Measurements from ENCODE around the gene RNF208. TPM values are rescaled to one million over a fixed set of nuclear protein-coding genes. Genes with fewer than 3 reads are reported as not detected.
"Not testable (repeated sequence)": the region's sequence is repeated elsewhere in the genome, so short reads cannot be mapped to it uniquely, and the experiment has no call there.

The RNF208 gene
- total RNA-seq, 1 donor from 2014 or later: 0.77 TPM

DNA sequence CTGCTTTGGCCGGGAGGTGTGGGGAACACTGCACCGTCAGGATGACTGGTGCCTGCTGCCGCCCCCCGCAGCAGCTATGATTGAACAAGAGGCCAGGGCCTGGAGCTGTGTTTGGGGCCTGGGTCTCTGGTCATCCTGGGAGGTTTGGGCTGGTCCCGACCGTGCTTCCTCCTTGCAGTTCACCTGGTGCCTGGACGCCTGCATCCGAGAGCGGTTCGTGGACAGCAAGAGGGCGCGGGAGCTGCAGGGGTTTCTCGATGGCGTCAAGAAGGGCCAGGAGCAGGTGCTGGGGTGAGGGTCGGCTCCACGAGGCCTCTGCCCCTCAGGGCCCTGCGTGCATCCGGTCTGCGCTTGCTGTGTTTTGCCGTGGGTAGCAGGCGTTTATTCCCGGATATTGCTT is 42.0 kb upstream of the RNF208 start:
- Histone ChIP-seq H2AFZ (replicated peaks) (no peak overlapping the region), H3K36me3 (no peaks in the 10 kb centered on the region), H3K27me3 (no peaks in the 10 kb centered on the region), H3K79me2 (ENCODE audit: low read depth) (no peaks in the 10 kb centered on the region), H3K27ac (no peak overlapping the region), H3K9ac (no peak overlapping the region), H3K4me3 (no peak overlapping the region), H4K20me1 (ENCODE audit: low read depth) (no peaks in the 10 kb centered on the region), H3K4me2 (no peak overlapping the region), H3K4me1 (no peaks in the 10 kb centered on the region), H3F3A (ENCODE audit: low read depth) (peaks cover 16% of the 10 kb centered on the region), H3K9me3 (ENCODE audit: low read depth) (no peaks in the 10 kb centered on the region)
- peaks cover 3% of the 10 kb centered on the region for H3K9me3 Mint-ChIP-seq
- peaks cover 12% of the 10 kb centered on the region for H3K36me3 Mint-ChIP-seq
- no peak overlapping the region for H3K4me3 Mint-ChIP-seq
- peaks cover 5% of the 10 kb centered on the region for H3K4me1 Mint-ChIP-seq
- H3K27me3 Mint-ChIP-seq (ENCODE audit: insufficient read depth, low read depth): peaks cover 2% of the 10 kb centered on the region
- TF ChIP-seq EZH2 (IDR thresholded peaks at IDR 0.05) (no peak), EZH2phosphoT487 (IDR thresholded peaks at IDR 0.05) (no peak), CTCF (IDR thresholded peaks at IDR 0.05) (no peak)
- no peak overlapping the region for H3K27ac Mint-ChIP-seq
- DNase-seq (ENCODE audit: low spot score): no peak

GRCh38 chr9:137263506-137263905 is 41.5 kb upstream of the RNF208 start:
- no peak overlapping the region for H2AFZ ChIP-seq (replicated peaks)
- peaks cover 5% of the 10 kb centered on the region for H3K4me1 Mint-ChIP-seq
- no peaks in the 10 kb centered on the region for H3K27me3 ChIP-seq
- H3K36me3 ChIP-seq: no peaks in the 10 kb centered on the region
- peaks cover 16% of the 10 kb centered on the region for H3K36me3 Mint-ChIP-seq
- H3K4me3 Mint-ChIP-seq: no peak overlapping the region
- H3K27ac Mint-ChIP-seq: no peak overlapping the region
- H3K9me3 Mint-ChIP-seq: peaks cover 3% of the 10 kb centered on the region
- H3K27me3 Mint-ChIP-seq (ENCODE audit: insufficient read depth, low read depth): peaks cover 2% of the 10 kb centered on the region
- H3K9me3 ChIP-seq (ENCODE audit: low read depth): no peaks in the 10 kb centered on the region
- no peak overlapping the region for H3K4me2 ChIP-seq
- H3K27ac ChIP-seq: no peak overlapping the region
- no peaks in the 10 kb centered on the region for H3K4me1 ChIP-seq
- H3K4me3 ChIP-seq: no peak overlapping the region
- no peaks in the 10 kb centered on the region for H4K20me1 ChIP-seq (ENCODE audit: low read depth)
- H3F3A ChIP-seq (ENCODE audit: low read depth): peaks cover 16% of the 10 kb centered on the region
- no peak for DNase-seq (ENCODE audit: low spot score)
- H3K79me2 ChIP-seq (ENCODE audit: low read depth): no peaks in the 10 kb centered on the region
- H3K9ac ChIP-seq: no peak overlapping the region
- TF ChIP-seq CTCF (IDR thresholded peaks at IDR 0.05) (no peak), EZH2 (IDR thresholded peaks at IDR 0.05) (no peak), EZH2phosphoT487 (IDR thresholded peaks at IDR 0.05) (no peak)

DNA sequence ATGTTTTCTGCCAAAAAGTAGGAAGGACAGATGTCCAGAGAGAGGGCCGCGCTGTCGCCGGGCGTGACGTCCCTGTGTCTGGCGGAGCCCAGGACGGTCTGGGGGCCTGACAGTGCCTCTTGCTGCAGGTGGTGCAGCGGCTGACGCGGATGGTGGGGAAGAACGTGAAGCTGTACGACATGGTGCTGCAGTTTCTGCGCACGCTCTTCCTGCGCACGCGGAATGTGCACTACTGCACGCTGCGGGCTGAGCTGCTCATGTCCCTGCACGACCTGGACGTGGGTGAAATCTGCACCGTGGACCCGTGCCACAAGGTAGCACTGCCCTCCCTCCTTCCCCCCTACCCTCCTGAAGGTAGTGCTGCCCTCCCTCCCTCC is 40.9 kb upstream of the RNF208 start:
- no peak overlapping the region for H3K9ac ChIP-seq
- H3K36me3 ChIP-seq: no peaks in the 10 kb centered on the region
- H4K20me1 ChIP-seq (ENCODE audit: low read depth): no peaks in the 10 kb centered on the region
- H3K4me2 ChIP-seq: no peak overlapping the region
- H3K9me3 Mint-ChIP-seq: peaks cover 3% of the 10 kb centered on the region
- no peak overlapping the region for H3K27ac ChIP-seq
- peaks cover 16% of the 10 kb centered on the region for H3F3A ChIP-seq (ENCODE audit: low read depth)
- H3K4me1 ChIP-seq: no peaks in the 10 kb centered on the region
- no peaks in the 10 kb centered on the region for H3K9me3 ChIP-seq (ENCODE audit: low read depth)
- H3K27me3 Mint-ChIP-seq (ENCODE audit: insufficient read depth, low read depth): peaks cover 2% of the 10 kb centered on the region
- no peaks in the 10 kb centered on the region for H3K79me2 ChIP-seq (ENCODE audit: low read depth)
- no peak for TF ChIP-seq EZH2 (IDR thresholded peaks at IDR 0.05)
- no peak overlapping the region for H2AFZ ChIP-seq (replicated peaks)
- peaks cover 16% of the 10 kb centered on the region for H3K36me3 Mint-ChIP-seq
- no peak overlapping the region for H3K27ac Mint-ChIP-seq
- no peak for DNase-seq (ENCODE audit: low spot score)
- H3K4me3 ChIP-seq: no peak overlapping the region
- H3K4me1 Mint-ChIP-seq: peaks cover 5% of the 10 kb centered on the region
- H3K4me3 Mint-ChIP-seq: peak overlapping the region; percentile 65
- no peaks in the 10 kb centered on the region for H3K27me3 ChIP-seq

GRCh38 chr9:137262173-137262908 is 40.3 kb upstream of the RNF208 start:
- H3K9me3 Mint-ChIP-seq; H3K27me3 Mint-ChIP-seq (ENCODE audit: insufficient read depth, low read depth); H3K27me3 ChIP-seq: not testable (repeated sequence)

More at GRCh38 chr9:137262173-137262908, 40.3 kb upstream of the RNF208 start:
- Mint-ChIP-seq H3K36me3 (peaks cover 13% of the 10 kb centered on the region), H3K4me3 (peak overlapping the region; percentile 65)
- peaks cover 16% of the 10 kb centered on the region for H3F3A ChIP-seq (ENCODE audit: low read depth)
- not testable (repeated sequence) for H3K36me3 ChIP-seq; DNase-seq (ENCODE audit: low spot score); H3K4me2 ChIP-seq; H3K4me1 ChIP-seq; H3K4me1 Mint-ChIP-seq; H4K20me1 ChIP-seq (ENCODE audit: low read depth); H2AFZ ChIP-seq (replicated peaks); H3K27ac Mint-ChIP-seq; H3K27ac ChIP-seq; H3K9me3 ChIP-seq (ENCODE audit: low read depth); H3K9ac ChIP-seq; H3K4me3 ChIP-seq; H3K79me2 ChIP-seq (ENCODE audit: low read depth)
- peak; percentile 48 for TF ChIP-seq CTCF (IDR thresholded peaks at IDR 0.05)
